A549 (cell line): ENCODE data around the gene PRSS12. TPM values are rescaled to one million over a fixed set of nuclear protein-coding genes. Genes with fewer than 3 reads are reported as not detected.
A peak's percentile ranks its signal among the peaks of the same experiment; 100 is the strongest.

Source experiments
- ATAC-seq, 2 experiments: fragments of 200-7000 bp in 1 of 2; fragments of >200 bp in 1 of 2; cut with Nextera tagmentation in 1 of 2; cut with Tn5 transposase in 1 of 2; 3 replicates each; pipeline versions ENCODE4 v1.8.0 to v1.9.1; 2018 to 2020; ENCODE audit warnings: mild to moderate bottlenecking in 1 of 2, moderate library complexity in 1 of 2
- CTCF ChIA-PET: fragments of 300-600 bp; sonication (Branson Sonifier 250); formaldehyde crosslinking; extraction: SDS; loops from one replicate; lab custom pipeline; 2021; ENCODE audit warnings: antibody characterized with exemption, inconsistent platforms; lab: Yijun Ruan, JAX
- POLR2A ChIA-PET: fragments of 350-600 bp; formaldehyde crosslinking; extraction: SDS; loops from one replicate; lab custom pipeline; 2021; ENCODE audit warnings: antibody characterized with exemption, inconsistent platforms; lab: Yijun Ruan, JAX
- DNase-seq, 2 experiments: peaks; one replicate each; pipeline versions ENCODE4 v3.0.0 to v3.0.0-alpha.2; 2011 to 2016; ENCODE audit warnings: low read depth in 1 of 2, low spot score in 1 of 2
- FAIRE-seq: peaks from 2 replicates; lab custom pipeline; 2011; peaks lifted over from hg19 to GRCh38; lab: Jason Lieb, UNC
- H3K27ac ChIP-seq, 2 experiments: fragments of >200 bp; sonication (Bioruptor Twin); formaldehyde crosslinking; 3 replicates each; pipeline ENCODE4 v1.5.1; 2016 to 2017
- H3K4me1 ChIP-seq: fragments of >200 bp; sonication (Bioruptor Twin); formaldehyde crosslinking; 3 replicates; pipeline ENCODE4 v1.6.1; 2016
- H3K4me2 ChIP-seq: fragments of >200 bp; sonication (Bioruptor Twin); formaldehyde crosslinking; 3 replicates; pipeline ENCODE4 v1.6.1; 2016
- H3K4me3 ChIP-seq: fragments of >200 bp; sonication (Bioruptor Twin); formaldehyde crosslinking; 3 replicates; pipeline ENCODE4 v1.5.1; 2016
- H3K9me3 ChIP-seq: fragments of >200 bp; sonication (Bioruptor Twin); formaldehyde crosslinking; 3 replicates; pipeline ENCODE4 v1.6.1; 2016
- ATOH8 ChIP-seq: fragments of 250-450 bp; sonication (Bioruptor Pico); IDR thresholded peaks from 2 replicates; pipeline ENCODE4 v1.5.0; 2020; ENCODE audit warnings: low read depth, mild to moderate bottlenecking, moderate library complexity
- BHLHE40 ChIP-seq: IDR thresholded peaks from 2 replicates; pipeline ENCODE4 v1.6.1; 2012; ENCODE audit warnings: low read depth, low read length, inconsistent platforms
- CBX2 ChIP-seq: fragments of 200-600 bp; sonication (generic); IDR thresholded peaks from 2 replicates; pipeline ENCODE4 v1.6.1; 2016; ENCODE audit warnings: low read depth, mild to moderate bottlenecking, borderline replicate concordance
- CBX8 ChIP-seq: fragments of 200-600 bp; sonication (generic); IDR thresholded peaks from 2 replicates; pipeline ENCODE4 v1.6.1; 2016
- CEBPB ChIP-seq, 2 experiments: fragments of >200 bp in 1 of 2; sonication (Bioruptor Twin) in 1 of 2; formaldehyde crosslinking in 1 of 2; IDR thresholded peaks; 2 replicates each; pipeline ENCODE4 v1.6.1; 2012 to 2016
- EHF ChIP-seq: fragments of 250-450 bp; sonication (Bioruptor Pico); IDR thresholded peaks from 2 replicates; pipeline ENCODE4 v1.5.0; 2020; ENCODE audit warnings: mild to moderate bottlenecking
- HDAC2 ChIP-seq: fragments of 200-600 bp; sonication (generic); IDR thresholded peaks from 2 replicates; pipeline ENCODE4 v1.6.1; 2016
- HEYL ChIP-seq: fragments of 250-450 bp; sonication (Bioruptor Pico); IDR thresholded peaks from 2 replicates; pipeline ENCODE4 v1.8.0; 2021; ENCODE audit warnings: mild to moderate bottlenecking, moderate library complexity
- HMGXB4 ChIP-seq: fragments of 250-450 bp; sonication (Bioruptor Pico); IDR thresholded peaks from 2 replicates; pipeline ENCODE4 v1.5.0; 2021; ENCODE audit warnings: mild to moderate bottlenecking, moderate library complexity, borderline replicate concordance
- HOXA7 ChIP-seq: fragments of 250-450 bp; sonication (Bioruptor Pico); IDR thresholded peaks from 2 replicates; pipeline ENCODE4 v1.5.0; 2020; ENCODE audit warnings: mild to moderate bottlenecking, moderate library complexity
- HOXB13 ChIP-seq: fragments of 250-450 bp; sonication (Bioruptor Pico); IDR thresholded peaks from 2 replicates; pipeline ENCODE4 v1.5.0; 2020; ENCODE audit warnings: low read depth, mild to moderate bottlenecking, moderate library complexity
- JUN ChIP-seq, 2 experiments: fragments of >200 bp; sonication (Bioruptor Twin); formaldehyde crosslinking; IDR thresholded peaks; 2 replicates in 1 of 2; 3 replicates in 1 of 2; pipeline ENCODE4 v1.6.1; 2016 to 2017
- JUNB ChIP-seq: fragments of >200 bp; sonication (Bioruptor Twin); formaldehyde crosslinking; IDR thresholded peaks from 2 replicates; pipeline ENCODE4 v1.6.1; 2016
- KDM1A ChIP-seq: fragments of 200-600 bp; sonication (generic); IDR thresholded peaks from 2 replicates; pipeline ENCODE4 v1.6.1; 2016; ENCODE audit warnings: low read depth, mild to moderate bottlenecking
- MAFK ChIP-seq: fragments of 450-650 bp; IDR thresholded peaks from 2 replicates; pipeline ENCODE4 v1.6.1; 2014; ENCODE audit not compliant: partially characterized antibody
- MAX ChIP-seq: IDR thresholded peaks from 2 replicates; pipeline ENCODE4 v1.6.1; 2012
- MAZ ChIP-seq: fragments of 150-350 bp; IDR thresholded peaks from 2 replicates; pipeline ENCODE4 v1.6.1; 2014; ENCODE audit warnings: antibody characterized with exemption, low read depth, low read length, borderline replicate concordance
- NPAS2 ChIP-seq: fragments of 250-450 bp; sonication (Bioruptor Pico); IDR thresholded peaks from 2 replicates; pipeline ENCODE4 v1.8.0; 2022; ENCODE audit warnings: mild to moderate bottlenecking, moderate library complexity, borderline replicate concordance
- NR3C1 ChIP-seq: fragments of >200 bp; sonication (Bioruptor Twin); formaldehyde crosslinking; IDR thresholded peaks from 3 replicates; pipeline ENCODE4 v1.6.1; 2017
- PHF8 ChIP-seq: fragments of 200-600 bp; sonication (generic); IDR thresholded peaks from 2 replicates; pipeline ENCODE4 v1.6.1; 2016; ENCODE audit warnings: low read depth, mild to moderate bottlenecking, antibody characterized with exemption, moderate library complexity, borderline replicate concordance
- RARB ChIP-seq: fragments of 250-450 bp; sonication (Bioruptor Pico); IDR thresholded peaks from 2 replicates; pipeline ENCODE4 v1.8.0; 2021; ENCODE audit warnings: mild to moderate bottlenecking, moderate library complexity
- RCOR1 ChIP-seq: fragments of 150-350 bp; IDR thresholded peaks from 2 replicates; pipeline ENCODE4 v1.6.1; 2014; ENCODE audit warnings: antibody characterized with exemption, low read length, low read depth
- REST ChIP-seq: fragments of 200-600 bp; sonication (generic); IDR thresholded peaks from 2 replicates; pipeline ENCODE4 v1.6.1; 2016; ENCODE audit warnings: antibody characterized with exemption, mild to moderate bottlenecking, moderate library complexity
- RFX5 ChIP-seq: fragments of 450-650 bp; IDR thresholded peaks from 2 replicates; pipeline ENCODE4 v1.7.1; 2014; ENCODE audit warnings: antibody characterized with exemption, mild to moderate bottlenecking, moderate library complexity
- TFCP2L1 ChIP-seq: fragments of 250-450 bp; sonication (Bioruptor Pico); IDR thresholded peaks from 2 replicates; pipeline ENCODE4 v1.5.0; 2021; ENCODE audit warnings: mild to moderate bottlenecking
- ZNF302 ChIP-seq: fragments of 250-450 bp; sonication (Bioruptor Pico); IDR thresholded peaks from 2 replicates; pipeline ENCODE4 v1.9.0; 2021; ENCODE audit warnings: inconsistent platforms, mild to moderate bottlenecking, moderate library complexity
- WGBS: methylation state at CpG from one replicate; pipeline ENCODE4 v1.1.6; 2017; ENCODE audit errors: missing lambda C conversion rate; 5-methylcytosine and 5-hydroxymethylcytosine counted together
- polyA plus RNA-seq, 4 experiments: library from polyadenylated mRNA; depleted of rRNA in 3 of 4; stranded (reverse); fragments of >200 nt; fragmentation: RNase III in 1 of 4; extraction: RNeasy Plus Mini Kit Qiagen cat#74134 plus additional on column Dnase treatment in 1 of 4; gene quantifications; 2 replicates in 3 of 4; 3 replicates in 1 of 4; pipeline ENCODE4 v1.2.3, GENCODE V29; 2011 to 2017

PRSS12 gene
- polyA plus RNA-seq, 2 of the 4 experiments (the other 2 are of a cell fraction): 0.34 to 0.36 TPM

- no peak for FAIRE-seq
- TF ChIP-seq KDM1A (no peak), PHF8 (no peak), EHF (CRISPR knock-in tag) (no peak), CBX2 (no peak), HEYL (no peak)
- ATAC-seq: no peak
- no peak overlapping the region for H3K27ac ChIP-seq
- 51% methylated on average over 2 of the region's 2 CpGs for WGBS
- no peaks in the 10 kb centered on the region for H3K4me1 ChIP-seq
- no peak overlapping the region for H3K4me3 ChIP-seq
- H3K9me3 ChIP-seq: no peaks in the 10 kb centered on the region
- H3K4me2 ChIP-seq: no peak overlapping the region
- POLR2A ChIA-PET: no interaction called here
- DNase-seq: no peak
- CTCF ChIA-PET: no interaction called here
Observed at GRCh38 chr4:118326585-118326984, 26.2 kb downstream of the PRSS12 start.

- H3K4me1 ChIP-seq: no peaks in the 10 kb centered on the region
- POLR2A ChIA-PET: no interaction called here
- DNase-seq: no peak
- FAIRE-seq: no peak
- CTCF ChIA-PET: interaction anchor here (1.7 kb wide), 1 partner anchor 27 kb away, joined by 5 read pairs; the partner anchor contains the start of gene PRSS12
- no peak overlapping the region for H3K27ac ChIP-seq
- ATAC-seq: no peak
- H3K9me3 ChIP-seq: no peaks in the 10 kb centered on the region
- H3K4me3 ChIP-seq: no peak overlapping the region
- no peak for TF ChIP-seq REST
- TF ChIP-seq MAFK: peak; percentile 51
- 70% methylated on average over 1 of the region's 1 CpG for WGBS
- no peak overlapping the region for H3K4me2 ChIP-seq
Observed at GRCh38 chr4:118325431-118325830, 27.4 kb downstream of the PRSS12 start.

- Histone ChIP-seq H3K4me2 (no peak overlapping the region), H3K27ac (no peak overlapping the region), H3K9me3 (no peaks in the 10 kb centered on the region), H3K4me1 (no peaks in the 10 kb centered on the region), H3K4me3 (no peak overlapping the region)
- DNase-seq (no peak), FAIRE-seq (no peak), ATAC-seq (no peak)
- TF ChIP-seq RCOR1 (no peak), CBX8 (no peak), MAX (no peak), BHLHE40 (no peak), MAZ (no peak), ZNF302 (CRISPR knock-in tag) (no peak), HOXB13 (no peak)
- ChIA-PET CTCF (no interaction called here), POLR2A (no interaction called here)
- WGBS: 43% methylated on average over 5 of the region's 5 CpGs
Observed at GRCh38 chr4:118322831-118323502, 29.8 kb downstream of the PRSS12 start.

- ChIA-PET POLR2A (no interaction called here), CTCF (no interaction called here)
- H3K9me3 ChIP-seq: no peaks in the 10 kb centered on the region
- no peak for ATAC-seq
- no peak overlapping the region for H3K27ac ChIP-seq
- no peak overlapping the region for H3K4me3 ChIP-seq
- TF ChIP-seq CEBPB (IDR thresholded peaks at IDR 0.05): no peak
- no peak for TF ChIP-seq ATOH8 (CRISPR knock-in tag)
- TF ChIP-seq BHLHE40: no peak
- no peak for TF ChIP-seq MAFK
- TF ChIP-seq HOXA7 (CRISPR knock-in tag): no peak
- no peak for TF ChIP-seq TFCP2L1 (CRISPR knock-in tag)
- no peak for TF ChIP-seq RARB
- TF ChIP-seq JUN (IDR thresholded peaks at IDR 0.05): no peak
- no peak for TF ChIP-seq NPAS2 (CRISPR knock-in tag)
- no peak for TF ChIP-seq RFX5
- TF ChIP-seq NR3C1: no peak
- TF ChIP-seq HMGXB4 (CRISPR knock-in tag): no peak
- no peak for TF ChIP-seq HDAC2
- no peak for TF ChIP-seq JUNB
- TF ChIP-seq, all 56 proteins: peak for 0
- no peak for FAIRE-seq
- Histone ChIP-seq H3K4me1 (no peaks in the 10 kb centered on the region), H3K4me2 (no peak overlapping the region)
- 17% methylated on average over 1 of the region's 1 CpG for WGBS
- no peak for DNase-seq
Observed at GRCh38 chr4:118318931-118319330, 33.9 kb downstream of the PRSS12 start.
